ENCODE measurements around the gene BCAR3.

GRCh38 chr1:93633313-93633712 is 48.3 kb downstream of the BCAR3 start:
- TF ChIP-seq GATA2 (IDR thresholded peaks at IDR 0.05; ENCODE audit: low read depth, low read length) (no peak), GATA3 (IDR thresholded peaks at IDR 0.05; ENCODE audit: low read depth, low read length) (no peak)

Data from SH-SY5Y (cell line).